ENCODE data around the gene RYR1.

GRCh38 chr19:38455031-38455430, 21.5 kb downstream of the RYR1 start:
- no peak for TF ChIP-seq SKIL (IDR thresholded peaks at IDR 0.05; ENCODE audit: low read depth, poor library complexity, severe bottlenecking)
- TF ChIP-seq GATAD2B (conservative IDR thresholded peaks at IDR 0.05; ENCODE audit: low read depth), result no peak
- TF ChIP-seq CTCF (IDR thresholded peaks at IDR 0.05 in 2 of 3, conservative IDR thresholded peaks at IDR 0.05 in 1 of 3; ENCODE audit: control insufficient read depth in 2 of 3, extremely low read depth in 1 of 3, insufficient read depth in 1 of 3, low read depth in 3 of 3, low read length in 3 of 3), result no peak
- no peak for TF ChIP-seq SREBF2 (IDR thresholded peaks at IDR 0.05; ENCODE audit: low read length)
- no peak for TF ChIP-seq TCF7 (IDR thresholded peaks at IDR 0.05; ENCODE audit: borderline replicate concordance)
- peak; percentile 89 for TF ChIP-seq REST (IDR thresholded peaks at IDR 0.05; ENCODE audit: low read depth, low read length)
- no peak for TF ChIP-seq TARDBP (IDR thresholded peaks at IDR 0.05; ENCODE audit: borderline replicate concordance)
- TF ChIP-seq SP1 (IDR thresholded peaks at IDR 0.05; ENCODE audit: low read depth, low read length), result no peak
- TF ChIP-seq ZNF217 (IDR thresholded peaks at IDR 0.05), result no peak
- TF ChIP-seq SMAD1 (IDR thresholded peaks at IDR 0.05; ENCODE audit: low read depth, partially characterized antibody), result no peak
- no peak for TF ChIP-seq ATF3 (IDR thresholded peaks at IDR 0.05; ENCODE audit: borderline replicate concordance, extremely low read depth, low read depth, low read length)
- TF ChIP-seq ZNF24 (IDR thresholded peaks at IDR 0.05), result no peak
- TF ChIP-seq EP300 (IDR thresholded peaks at IDR 0.05; ENCODE audit: borderline replicate concordance in 1 of 2, control insufficient read depth in 1 of 2, low read depth in 2 of 2, low read length in 2 of 2), result no peak
- no peak for TF ChIP-seq PBX3 (IDR thresholded peaks at IDR 0.05; ENCODE audit: insufficient replicate concordance, low read depth, low read length)
